ENCODE results near the gene LPCAT3.
"Not testable (repeated sequence)": the region's sequence is repeated elsewhere in the genome, so short reads cannot be mapped to it uniquely, and the experiment has no call there.

Gene LPCAT3

GRCh38 chr12:7012024-7012607, 6.2 kb downstream of the LPCAT3 start:
- no peak for TF ChIP-seq CTCF (IDR thresholded peaks at IDR 0.05)
- Histone ChIP-seq H3K9me3 (no peaks in the 10 kb centered on the region), H3K27me3 (no peaks in the 10 kb centered on the region), H3K27ac (no peak overlapping the region), H3K4me3 (ENCODE audit: low read depth in 1 of 2, low read length in 1 of 2) (no peak overlapping the region), H3K4me1 (ENCODE audit: control insufficient read depth in 1 of 2, insufficient read depth in 1 of 2, low read depth in 1 of 2, low read length in 1 of 2) (peaks cover 24 to 29% of the 10 kb centered on the region in 2 experiments), H3K36me3 (no peaks in the 10 kb centered on the region)

- not testable (repeated sequence) for H3K36me3 ChIP-seq; H3K4me3 ChIP-seq (ENCODE audit: low read depth in 1 of 2, low read length in 1 of 2); H3K27ac ChIP-seq; H3K9me3 ChIP-seq; H3K27me3 ChIP-seq
- peaks cover 21 to 25% of the 10 kb centered on the region in 2 experiments for H3K4me1 ChIP-seq (ENCODE audit: control insufficient read depth in 1 of 2, insufficient read depth in 1 of 2, low read depth in 1 of 2, low read length in 1 of 2)
Observed at GRCh38 chr12:7011398-7011797, 6.9 kb downstream of the LPCAT3 start.

- H3K36me3 ChIP-seq: no peaks in the 10 kb centered on the region
- no peak overlapping the region for H3K4me3 ChIP-seq (ENCODE audit: low read depth in 1 of 2, low read length in 1 of 2)
- no peaks in the 10 kb centered on the region for H3K27me3 ChIP-seq
- peaks cover 21 to 25% of the 10 kb centered on the region in 2 experiments for H3K4me1 ChIP-seq (ENCODE audit: control insufficient read depth in 1 of 2, insufficient read depth in 1 of 2, low read depth in 1 of 2, low read length in 1 of 2)
- no peak overlapping the region for H3K27ac ChIP-seq
- H3K9me3 ChIP-seq: no peaks in the 10 kb centered on the region
- no peak for TF ChIP-seq CTCF (IDR thresholded peaks at IDR 0.05)
Observed at GRCh38 chr12:7009512-7009911, 8.8 kb downstream of the LPCAT3 start.

GRCh38 chr12:7008864-7009263, 9.4 kb downstream of the LPCAT3 start:
- H3K4me1 ChIP-seq (ENCODE audit: control insufficient read depth in 1 of 2, insufficient read depth in 1 of 2, low read depth in 1 of 2, low read length in 1 of 2): peaks cover 21 to 25% of the 10 kb centered on the region in 2 experiments
- H3K36me3 ChIP-seq: no peaks in the 10 kb centered on the region
- no peaks in the 10 kb centered on the region for H3K27me3 ChIP-seq
- no peak for TF ChIP-seq CTCF (IDR thresholded peaks at IDR 0.05)
- H3K27ac ChIP-seq: peak overlapping the region; percentile 70
- no peaks in the 10 kb centered on the region for H3K9me3 ChIP-seq
- no peak overlapping the region for H3K4me3 ChIP-seq (ENCODE audit: low read depth in 1 of 2, low read length in 1 of 2)

GRCh38 chr12:7006639-7007038, 11.6 kb downstream of the LPCAT3 start:
- Histone ChIP-seq H3K27ac (no peak overlapping the region), H3K36me3 (no peaks in the 10 kb centered on the region), H3K4me3 (ENCODE audit: low read depth in 1 of 2, low read length in 1 of 2) (no peak overlapping the region), H3K9me3 (no peaks in the 10 kb centered on the region), H3K27me3 (no peaks in the 10 kb centered on the region), H3K4me1 (ENCODE audit: control insufficient read depth in 1 of 2, insufficient read depth in 1 of 2, low read depth in 1 of 2, low read length in 1 of 2) (peaks cover 19 to 21% of the 10 kb centered on the region in 2 experiments)
- no peak for TF ChIP-seq CTCF (IDR thresholded peaks at IDR 0.05)

- H3K27me3 ChIP-seq: no peaks in the 10 kb centered on the region
- no peak overlapping the region for H3K4me3 ChIP-seq (ENCODE audit: low read depth in 1 of 2, low read length in 1 of 2)
- no peaks in the 10 kb centered on the region for H3K9me3 ChIP-seq
- no peak overlapping the region for H3K27ac ChIP-seq
- H3K36me3 ChIP-seq: no peaks in the 10 kb centered on the region
- no peak for TF ChIP-seq CTCF (IDR thresholded peaks at IDR 0.05)
- H3K4me1 ChIP-seq (ENCODE audit: control insufficient read depth in 1 of 2, insufficient read depth in 1 of 2, low read depth in 1 of 2, low read length in 1 of 2): peaks cover 14 to 21% of the 10 kb centered on the region in 2 experiments
Observed at GRCh38 chr12:7005311-7005710, 13.0 kb downstream of the LPCAT3 start.
